ENCODE results near the gene HTR6. TPM values are rescaled to one million over a fixed set of nuclear protein-coding genes. Genes with fewer than 3 reads are reported as not detected.

The HTR6 gene
- total RNA-seq, 1 donor from 2014 or later, result not detected

DNA sequence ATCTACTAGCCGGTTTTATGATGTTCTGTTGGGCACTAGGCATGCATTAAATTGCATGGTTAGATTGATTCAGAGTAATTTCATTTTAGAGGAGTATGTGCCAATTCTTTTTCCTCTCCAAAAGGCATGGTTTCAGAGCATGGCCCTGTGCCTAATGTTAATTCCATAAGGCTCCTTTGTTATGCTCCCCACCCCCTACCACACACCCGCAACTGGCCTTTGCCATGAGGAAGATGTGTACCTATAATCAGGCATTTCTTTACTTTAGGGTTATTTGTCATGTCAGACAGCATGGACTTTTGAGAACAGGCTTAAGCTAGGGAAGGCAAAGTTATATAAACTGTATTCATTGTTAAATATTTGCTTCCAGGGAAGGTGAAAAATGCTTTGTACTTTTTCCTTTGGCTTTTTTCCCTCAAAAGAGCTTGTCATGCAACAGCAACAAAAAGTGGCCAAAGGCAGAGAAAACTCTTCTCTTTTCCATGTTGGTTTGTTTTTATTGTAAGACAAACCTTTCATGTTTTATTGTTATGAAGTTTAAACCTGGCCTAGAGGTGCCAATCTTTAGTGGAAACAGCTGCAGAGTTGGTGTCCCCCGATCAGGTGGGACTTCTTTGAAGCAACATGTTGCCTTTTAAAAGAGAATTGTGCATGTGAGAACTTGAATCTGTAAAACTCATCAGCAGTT lies 44.8 kb upstream of the HTR6 start:
- no peak for DNase-seq (ENCODE audit: low read depth, low spot score)
- H3K36me3 Mint-ChIP-seq (ENCODE audit: low read depth), result no peaks in the 10 kb centered on the region
- no peak overlapping the region for H3K27ac Mint-ChIP-seq (ENCODE audit: unreplicated experiment)
- H3K27me3 Mint-ChIP-seq (ENCODE audit: low read depth), result no peaks in the 10 kb centered on the region
- TF ChIP-seq, protein P1, sequence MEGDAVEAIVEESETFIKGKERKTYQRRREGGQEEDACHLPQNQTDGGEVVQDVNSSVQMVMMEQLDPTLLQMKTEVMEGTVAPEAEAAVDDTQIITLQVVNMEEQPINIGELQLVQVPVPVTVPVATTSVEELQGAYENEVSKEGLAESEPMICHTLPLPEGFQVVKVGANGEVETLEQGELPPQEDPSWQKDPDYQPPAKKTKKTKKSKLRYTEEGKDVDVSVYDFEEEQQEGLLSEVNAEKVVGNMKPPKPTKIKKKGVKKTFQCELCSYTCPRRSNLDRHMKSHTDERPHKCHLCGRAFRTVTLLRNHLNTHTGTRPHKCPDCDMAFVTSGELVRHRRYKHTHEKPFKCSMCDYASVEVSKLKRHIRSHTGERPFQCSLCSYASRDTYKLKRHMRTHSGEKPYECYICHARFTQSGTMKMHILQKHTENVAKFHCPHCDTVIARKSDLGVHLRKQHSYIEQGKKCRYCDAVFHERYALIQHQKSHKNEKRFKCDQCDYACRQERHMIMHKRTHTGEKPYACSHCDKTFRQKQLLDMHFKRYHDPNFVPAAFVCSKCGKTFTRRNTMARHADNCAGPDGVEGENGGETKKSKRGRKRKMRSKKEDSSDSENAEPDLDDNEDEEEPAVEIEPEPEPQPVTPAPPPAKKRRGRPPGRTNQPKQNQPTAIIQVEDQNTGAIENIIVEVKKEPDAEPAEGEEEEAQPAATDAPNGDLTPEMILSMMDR (conservative IDR thresholded peaks at IDR 0.05), result no peak
- H3K9me3 Mint-ChIP-seq, result no peaks in the 10 kb centered on the region
- H3K4me3 Mint-ChIP-seq, result no peak overlapping the region
- peaks cover 16% of the 10 kb centered on the region for H3K4me1 Mint-ChIP-seq

- H3K9me3 Mint-ChIP-seq, result no peaks in the 10 kb centered on the region
- DNase-seq (ENCODE audit: low read depth, low spot score), result no peak
- no peaks in the 10 kb centered on the region for H3K27me3 Mint-ChIP-seq (ENCODE audit: low read depth)
- peaks cover 8% of the 10 kb centered on the region for H3K4me1 Mint-ChIP-seq
- no peak overlapping the region for H3K4me3 Mint-ChIP-seq
- peaks cover 1% of the 10 kb centered on the region for H3K36me3 Mint-ChIP-seq (ENCODE audit: low read depth)
- TF ChIP-seq, protein P1 (conservative IDR thresholded peaks at IDR 0.05), result no peak
- H3K27ac Mint-ChIP-seq (ENCODE audit: unreplicated experiment), result no peak overlapping the region
Measured at GRCh38 chr1:19620786-19621185, 43.9 kb upstream of the HTR6 start.

DNA sequence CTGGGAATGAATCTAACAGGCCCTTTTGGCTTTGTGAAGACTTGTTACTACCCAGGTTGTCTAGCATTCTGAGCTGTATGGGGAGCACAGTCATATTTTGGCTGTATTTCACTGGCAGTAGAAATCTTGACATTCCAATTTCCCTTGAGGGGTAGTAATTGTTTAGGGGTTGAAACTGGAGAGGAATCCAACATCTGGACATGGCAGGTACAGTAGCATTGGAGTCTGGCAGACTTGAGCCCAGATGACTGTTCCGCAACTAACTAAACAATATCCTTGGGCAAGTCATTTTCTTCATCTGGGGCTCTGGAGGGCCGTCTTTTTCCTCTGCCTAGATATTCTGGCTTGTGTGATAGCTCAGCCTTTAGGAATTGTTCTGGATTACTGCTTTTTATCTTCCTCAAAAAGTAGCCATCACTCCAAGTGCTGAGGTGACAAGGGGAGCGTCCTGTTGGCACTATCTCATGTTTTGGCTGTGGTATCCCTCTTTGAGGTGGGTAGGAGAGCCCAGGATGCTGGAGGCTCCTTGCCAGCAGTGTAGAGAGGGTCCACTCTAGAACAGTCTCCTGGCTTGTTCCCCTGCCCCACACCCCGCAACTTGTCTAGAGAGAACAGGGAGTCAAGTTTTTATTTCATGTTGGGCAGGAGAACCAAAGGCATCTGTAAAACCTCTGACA lies 43.3 kb upstream of the HTR6 start:
- Mint-ChIP-seq H3K27me3 (ENCODE audit: low read depth) (no peaks in the 10 kb centered on the region), H3K9me3 (no peaks in the 10 kb centered on the region), H3K4me1 (peaks cover 8% of the 10 kb centered on the region), H3K27ac (ENCODE audit: unreplicated experiment) (peak overlapping the region; percentile 12), H3K4me3 (no peak overlapping the region), H3K36me3 (ENCODE audit: low read depth) (peaks cover 3% of the 10 kb centered on the region)
- TF ChIP-seq, protein P1 (conservative IDR thresholded peaks at IDR 0.05), result no peak
- DNase-seq (ENCODE audit: low read depth, low spot score), result no peak

- no peak overlapping the region for H3K4me3 Mint-ChIP-seq
- H3K9me3 Mint-ChIP-seq, result no peaks in the 10 kb centered on the region
- DNase-seq (ENCODE audit: low read depth, low spot score), result no peak
- peaks cover 8% of the 10 kb centered on the region for H3K4me1 Mint-ChIP-seq
- peaks cover 3% of the 10 kb centered on the region for H3K36me3 Mint-ChIP-seq (ENCODE audit: low read depth)
- H3K27me3 Mint-ChIP-seq (ENCODE audit: low read depth), result no peaks in the 10 kb centered on the region
- TF ChIP-seq, protein P1 (conservative IDR thresholded peaks at IDR 0.05), result no peak
- no peak overlapping the region for H3K27ac Mint-ChIP-seq (ENCODE audit: unreplicated experiment)
Measured at GRCh38 chr1:19622204-19622603, 42.5 kb upstream of the HTR6 start.

GRCh38 chr1:19623523-19623922 lies 41.2 kb upstream of the HTR6 start:
- Mint-ChIP-seq H3K4me3 (no peak overlapping the region), H3K27me3 (ENCODE audit: low read depth) (no peaks in the 10 kb centered on the region), H3K27ac (ENCODE audit: unreplicated experiment) (no peak overlapping the region), H3K36me3 (ENCODE audit: low read depth) (peaks cover 3% of the 10 kb centered on the region), H3K4me1 (peaks cover 8% of the 10 kb centered on the region), H3K9me3 (no peaks in the 10 kb centered on the region)
- DNase-seq (ENCODE audit: low read depth, low spot score), result no peak
- TF ChIP-seq, protein P1 (conservative IDR thresholded peaks at IDR 0.05), result no peak
